ENCODE results near the gene KLK8.

Gene KLK8

GRCh38 chr19:51018745-51019543 lies 17.5 kb upstream of the KLK8 start:
- DNase-seq (ENCODE audit: low read depth in 2 of 2, low spot score in 1 of 2) = no peak

DNA sequence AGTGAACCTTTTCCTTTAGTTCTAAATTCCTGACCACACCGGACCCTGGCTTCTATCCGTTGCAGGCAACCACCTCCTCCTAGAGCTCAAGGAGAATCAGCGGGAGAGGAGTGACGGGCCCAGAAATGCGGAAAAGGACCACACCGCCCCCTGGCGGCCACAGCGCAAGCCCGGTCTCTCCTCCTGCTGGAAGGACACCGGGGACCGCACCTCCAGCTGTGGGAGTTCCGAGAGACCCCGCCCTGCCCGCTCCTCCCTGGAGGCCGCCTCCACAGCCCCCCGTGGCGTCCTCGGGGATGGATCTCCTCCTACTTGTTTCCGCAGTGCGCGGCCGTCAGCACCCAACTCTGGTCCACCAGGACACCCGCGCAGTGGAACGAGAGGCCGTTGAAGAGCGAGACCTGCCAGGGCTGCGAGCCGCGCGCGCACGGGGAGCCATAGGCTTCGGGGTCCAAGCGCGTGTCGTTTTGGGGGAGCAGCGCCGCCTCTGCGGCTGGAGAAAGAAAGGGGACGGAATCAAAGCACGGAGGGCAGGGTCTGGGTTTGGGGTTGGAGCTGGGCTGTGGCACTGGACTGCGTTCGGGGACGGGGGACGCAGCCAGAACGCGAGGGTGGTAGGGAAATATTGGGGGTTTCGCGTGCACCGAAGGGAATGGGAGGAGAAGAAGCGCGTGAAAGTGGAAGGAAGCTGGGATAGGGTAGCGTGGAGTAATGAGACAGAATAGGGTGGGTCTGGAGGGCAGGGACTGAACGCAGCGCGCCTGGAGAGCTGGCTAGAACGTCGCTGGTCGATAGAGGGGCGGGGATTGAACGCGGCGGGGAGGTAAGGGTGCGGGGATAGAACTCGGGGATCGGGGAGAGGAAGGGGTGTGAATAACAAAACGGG lies 15.6 kb upstream of the KLK8 start:
- DNase-seq (ENCODE audit: low read depth in 2 of 2, low spot score in 1 of 2) = peak in 1 of 2 donors; percentile 18

- DNase-seq (ENCODE audit: low read depth in 2 of 2, low spot score in 1 of 2) = no peak
Measured at GRCh38 chr19:51015691-51016267, 14.4 kb upstream of the KLK8 start.

GRCh38 chr19:51014242-51014641 lies 12.8 kb upstream of the KLK8 start:
- no peak for DNase-seq (ENCODE audit: low read depth in 2 of 2, low spot score in 1 of 2)

- no peak for DNase-seq (ENCODE audit: low read depth in 2 of 2, low spot score in 1 of 2)
Measured at GRCh38 chr19:51012661-51013190, 11.3 kb upstream of the KLK8 start.

- DNase-seq (ENCODE audit: low read depth in 2 of 2, low spot score in 1 of 2) = no peak
Measured at GRCh38 chr19:51010066-51010795, 8.8 kb upstream of the KLK8 start.

DNA sequence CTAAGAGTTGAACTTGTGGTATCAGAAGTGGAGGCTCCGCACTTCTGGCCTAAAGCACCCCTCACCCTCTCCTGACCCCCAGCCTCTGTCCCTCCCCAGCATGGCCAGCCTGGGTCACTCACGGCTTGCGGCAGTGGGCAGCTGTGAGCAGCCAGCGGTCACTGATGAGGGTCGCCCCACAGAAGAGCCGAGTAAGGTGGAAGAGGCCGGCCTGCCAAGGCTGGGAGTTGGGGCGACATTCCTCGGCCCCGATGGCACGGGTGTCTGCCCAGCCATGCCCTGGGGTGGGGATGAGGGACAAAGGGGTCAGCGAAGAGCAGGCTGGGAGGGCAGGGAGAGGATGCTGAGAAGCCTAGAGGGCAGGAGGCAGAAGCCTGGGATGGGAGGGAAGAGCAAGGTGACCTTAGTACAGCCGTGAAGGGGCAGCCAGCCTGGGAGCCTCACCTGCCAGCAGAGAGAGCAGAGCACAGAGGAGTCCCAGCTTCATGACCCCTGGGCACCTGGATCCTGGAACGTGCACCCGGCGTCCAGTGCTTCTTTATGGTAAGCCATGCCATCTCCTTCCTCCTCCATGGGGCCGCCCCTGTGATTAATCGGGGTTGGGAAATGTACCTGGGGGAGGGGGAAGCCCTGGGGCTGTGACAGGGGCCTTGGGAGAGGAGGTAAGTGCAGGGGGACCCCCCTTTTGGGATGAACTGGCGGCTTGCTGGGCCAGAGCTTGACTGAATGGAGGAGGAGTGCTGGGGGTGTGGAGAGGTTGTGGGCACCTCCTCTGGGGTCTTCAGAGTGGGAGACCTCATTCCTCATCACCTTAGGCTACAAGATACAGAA lies 7.9 kb upstream of the KLK8 start:
- no peak for DNase-seq (ENCODE audit: low read depth in 2 of 2, low spot score in 1 of 2)

GRCh38 chr19:51007488-51007887 lies 6.1 kb upstream of the KLK8 start:
- DNase-seq (ENCODE audit: low read depth in 2 of 2, low spot score in 1 of 2) = no peak

DNA sequence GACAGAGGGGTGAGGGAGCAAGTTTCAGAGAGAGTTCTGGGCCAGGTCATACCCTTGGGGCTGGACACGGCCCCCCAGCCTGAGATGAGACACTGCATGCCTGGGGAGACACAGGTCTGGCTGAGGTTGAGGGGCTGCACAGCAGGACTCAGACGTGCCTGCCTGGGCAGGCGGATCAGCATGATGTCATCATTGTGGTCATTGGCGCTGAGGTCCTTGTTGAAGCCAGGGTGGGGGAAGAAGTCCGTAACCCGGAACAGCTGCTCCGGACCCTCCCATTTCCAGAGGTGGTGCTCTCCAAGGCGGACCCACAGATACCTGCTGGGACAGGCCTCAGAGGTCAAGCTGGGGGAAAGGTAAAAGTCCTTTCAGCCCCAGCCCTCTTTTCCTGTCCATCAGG lies 5.0 kb upstream of the KLK8 start:
- DNase-seq (ENCODE audit: low read depth in 2 of 2, low spot score in 1 of 2) = no peak

DNA sequence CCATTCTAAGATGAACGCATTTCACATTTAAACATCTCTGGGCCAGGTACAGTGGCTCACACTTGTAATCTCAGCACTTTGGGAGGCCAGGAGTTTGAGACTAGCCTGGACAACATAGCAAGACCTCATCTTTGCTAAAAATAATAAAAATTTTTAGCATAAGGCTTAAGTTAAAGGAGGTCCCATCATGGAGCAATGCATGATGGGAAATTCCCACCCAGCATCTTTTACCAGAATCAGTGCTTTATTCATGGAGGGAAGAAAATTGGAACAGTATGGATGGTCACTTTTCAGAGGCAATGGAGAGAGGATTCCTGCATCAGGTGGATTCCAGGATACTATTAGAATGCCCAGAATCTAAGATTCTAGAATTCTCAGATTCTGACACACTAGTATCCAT lies 3.8 kb upstream of the KLK8 start:
- no peak for DNase-seq (ENCODE audit: low read depth in 2 of 2, low spot score in 1 of 2)

DNA sequence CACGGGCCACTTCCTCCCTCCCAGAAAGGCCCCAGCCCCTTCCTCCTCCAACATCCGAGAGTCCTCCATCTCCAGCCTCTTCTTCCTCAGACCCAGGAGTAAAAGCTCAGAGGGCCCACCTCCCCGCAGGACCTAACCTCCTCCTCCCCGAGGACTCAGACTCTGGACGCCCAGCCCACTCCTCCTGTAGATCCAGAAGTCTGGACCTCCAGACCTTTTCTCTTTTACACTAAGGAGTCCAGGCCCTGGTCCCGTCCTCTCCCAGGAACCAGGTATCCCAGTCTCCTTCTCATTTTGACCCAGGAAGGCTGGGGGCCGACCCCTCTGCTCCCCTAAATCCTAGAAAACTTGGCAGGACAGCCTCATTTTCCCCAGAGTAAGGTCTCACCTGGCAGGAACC lies 1.9 kb upstream of the KLK8 start:
- no peak for DNase-seq (ENCODE audit: low read depth in 2 of 2, low spot score in 1 of 2)

DNA sequence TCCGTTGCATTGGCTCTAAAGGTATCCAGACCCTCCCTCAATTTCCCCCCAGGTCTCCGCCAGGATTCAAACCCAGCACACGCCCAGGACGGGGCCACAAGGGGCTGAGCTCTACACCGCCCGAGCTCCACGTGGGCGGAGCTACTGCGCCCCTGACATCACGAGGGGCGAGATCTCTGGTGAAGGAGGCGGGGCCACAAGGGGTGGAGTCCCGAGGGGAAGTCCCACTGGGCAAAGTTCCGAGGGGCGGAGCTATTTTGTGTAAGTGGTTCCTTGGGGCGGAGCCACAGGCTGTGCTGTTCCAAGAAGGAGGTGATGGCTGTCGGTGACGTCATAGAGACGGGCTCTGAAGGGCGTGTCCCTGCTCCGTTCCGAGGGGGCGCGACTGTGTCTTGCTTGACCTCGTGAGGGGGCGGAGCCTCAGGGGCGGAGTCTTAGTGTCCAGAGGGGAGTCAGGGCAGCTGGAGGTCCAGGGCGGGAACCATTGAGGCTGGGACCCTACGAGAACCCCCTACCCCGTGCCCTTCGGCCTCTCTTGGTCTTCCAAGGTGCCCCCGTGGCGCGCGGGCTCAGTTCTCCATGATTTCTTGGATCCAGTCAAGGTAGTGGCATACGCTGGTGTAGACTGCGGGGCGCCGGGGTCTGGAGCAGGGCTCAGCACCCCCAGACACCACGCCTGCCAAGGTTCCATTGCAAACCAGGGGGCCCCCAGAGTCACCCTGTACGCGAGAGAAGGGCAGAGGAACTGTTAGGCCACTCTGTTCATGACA lies 1.3 kb upstream of the KLK8 start:
- DNase-seq (ENCODE audit: low read depth in 2 of 2, low spot score in 1 of 2) = no peak

GRCh38 chr19:51002089-51002532 lies 707 bp upstream of the KLK8 start:
- no peak for DNase-seq (ENCODE audit: low read depth in 2 of 2, low spot score in 1 of 2)

DNA sequence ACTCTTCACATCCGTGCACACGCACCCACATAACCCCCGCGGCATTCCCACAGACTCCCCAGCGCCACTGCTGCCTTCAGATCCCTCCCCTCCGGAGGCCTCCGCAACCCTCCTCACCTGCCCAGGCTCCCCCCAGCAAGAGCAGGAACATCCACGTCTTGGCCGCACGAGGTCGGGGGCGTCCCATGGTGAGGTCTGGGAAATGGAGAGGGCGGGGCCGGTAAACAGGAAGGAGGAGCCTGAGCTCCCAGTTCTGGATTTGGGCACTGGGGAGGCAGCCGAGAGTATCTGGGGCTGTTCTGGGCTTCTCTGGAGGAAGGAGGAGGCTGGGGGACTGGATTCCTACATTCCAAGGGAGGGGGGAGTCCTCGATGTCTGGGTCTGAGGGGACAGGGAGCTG lies 423 bp downstream of the KLK8 start:
- no peak for DNase-seq (ENCODE audit: low read depth in 2 of 2, low spot score in 1 of 2)

GRCh38 chr19:51000426-51000825 lies 978 bp downstream of the KLK8 start:
- DNase-seq (ENCODE audit: low read depth in 2 of 2, low spot score in 1 of 2) = no peak

GRCh38 chr19:50998686-50999085 lies 2.7 kb downstream of the KLK8 start:
- DNase-seq (ENCODE audit: low read depth in 2 of 2, low spot score in 1 of 2) = no peak

GRCh38 chr19:50998061-50998460 lies 3.3 kb downstream of the KLK8 start:
- DNase-seq (ENCODE audit: low read depth in 2 of 2, low spot score in 1 of 2) = no peak

DNA sequence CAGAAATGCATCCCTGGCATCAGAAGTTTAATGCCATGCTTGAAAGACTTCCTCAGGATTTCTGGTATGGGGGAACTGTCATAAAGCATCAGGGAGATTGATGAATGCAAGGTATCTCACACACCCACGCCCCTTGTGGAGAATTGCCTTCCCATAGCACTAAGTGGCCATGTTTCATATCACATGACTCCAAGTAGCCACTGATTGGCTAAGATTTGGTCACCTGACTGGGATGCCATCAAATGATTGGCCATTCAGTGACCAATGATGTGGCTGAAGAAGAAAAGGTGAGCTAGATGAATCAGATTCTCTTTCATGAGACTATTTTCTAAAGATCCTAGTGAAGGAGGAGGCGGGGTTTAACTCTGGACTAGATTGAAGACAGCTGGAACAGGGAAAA lies 7.3 kb downstream of the KLK8 start:
- DNase-seq (ENCODE audit: low read depth in 2 of 2, low spot score in 1 of 2) = no peak

DNA sequence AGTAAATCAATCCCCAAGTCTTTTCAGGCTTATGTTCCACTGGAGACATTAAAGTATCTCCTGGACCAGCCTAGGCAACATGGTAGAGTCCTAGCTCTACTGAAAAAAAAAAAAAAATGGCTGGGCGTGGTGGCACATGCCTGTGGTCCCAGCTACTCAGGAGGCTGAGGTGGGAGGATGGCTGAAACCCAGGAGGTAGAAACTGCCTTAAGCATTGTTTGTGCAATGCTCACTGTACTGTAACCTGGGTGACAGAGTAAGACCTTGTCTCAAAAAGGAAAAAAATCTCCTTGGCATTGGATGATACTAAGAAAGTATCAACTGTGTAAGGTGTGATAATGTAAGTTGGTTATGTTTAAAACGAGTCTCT lies 8.8 kb downstream of the KLK8 start:
- no peak for DNase-seq (ENCODE audit: low read depth in 2 of 2, low spot score in 1 of 2)
